Suppressor macrophage treated with lipopolysaccharide for 1 hour (primary cell): ENCODE data around the gene CACNA2D1.
"Not testable (repeated sequence)": the region's sequence is repeated elsewhere in the genome, so short reads cannot be mapped to it uniquely, and the experiment has no call there.

Source experiments
- DNase-seq, 3 donors: peaks; one replicate each; pipeline ENCODE4 v3.0.0-alpha.2; 2020 to 2022

The CACNA2D1 gene

GRCh38 chr7:82158327-82158726, 285.2 kb downstream of the CACNA2D1 start:
- no peak for DNase-seq

- no peak for DNase-seq
Observed at GRCh38 chr7:82156893-82157292, 286.7 kb downstream of the CACNA2D1 start.

GRCh38 chr7:82156168-82156567, 287.4 kb downstream of the CACNA2D1 start:
- no peak for DNase-seq

- no peak for DNase-seq
Observed at GRCh38 chr7:82154728-82155127, 288.8 kb downstream of the CACNA2D1 start.

GRCh38 chr7:82153776-82154175, 289.8 kb downstream of the CACNA2D1 start:
- no peak for DNase-seq

- DNase-seq, result no peak
Observed at GRCh38 chr7:82152858-82153257, 290.7 kb downstream of the CACNA2D1 start.

GRCh38 chr7:82146491-82146890, 297.1 kb downstream of the CACNA2D1 start:
- no peak for DNase-seq

GRCh38 chr7:82142263-82142864, 301.2 kb downstream of the CACNA2D1 start:
- DNase-seq, result no peak

- no peak for DNase-seq
Observed at GRCh38 chr7:82141427-82141826, 302.1 kb downstream of the CACNA2D1 start.

GRCh38 chr7:82140608-82141007, 303.0 kb downstream of the CACNA2D1 start:
- DNase-seq, result not testable (repeated sequence)

GRCh38 chr7:82131215-82131614, 312.4 kb downstream of the CACNA2D1 start:
- no peak for DNase-seq

GRCh38 chr7:82129091-82129490, 314.5 kb downstream of the CACNA2D1 start:
- no peak for DNase-seq

GRCh38 chr7:82128546-82128945, 315.0 kb downstream of the CACNA2D1 start:
- no peak for DNase-seq

GRCh38 chr7:82126576-82126975, 317.0 kb downstream of the CACNA2D1 start:
- DNase-seq, result no peak

GRCh38 chr7:82124445-82124844, 319.1 kb downstream of the CACNA2D1 start:
- no peak for DNase-seq

- DNase-seq, result no peak
Observed at GRCh38 chr7:82122275-82122674, 321.3 kb downstream of the CACNA2D1 start.

- DNase-seq, result no peak
Observed at GRCh38 chr7:82114237-82114636, 329.3 kb downstream of the CACNA2D1 start.

GRCh38 chr7:82110146-82110840, 333.3 kb downstream of the CACNA2D1 start:
- DNase-seq, result no peak

- peak in 1 of 3 donors; percentile 5 for DNase-seq
Observed at GRCh38 chr7:82109288-82109687, 334.3 kb downstream of the CACNA2D1 start.

- no peak for DNase-seq
Observed at GRCh38 chr7:82106201-82106600, 337.4 kb downstream of the CACNA2D1 start.

GRCh38 chr7:82105463-82105862, 338.1 kb downstream of the CACNA2D1 start:
- peak; percentile 63 to 80 (median 67) for DNase-seq

- no peak for DNase-seq
Observed at GRCh38 chr7:82098414-82098813, 345.2 kb downstream of the CACNA2D1 start.

- no peak for DNase-seq
Observed at GRCh38 chr7:82091126-82091684, 352.4 kb downstream of the CACNA2D1 start.

GRCh38 chr7:82087099-82087498, 356.5 kb downstream of the CACNA2D1 start:
- DNase-seq, result no peak
